Stomach (tissue), 9 donors: ENCODE data around the gene ZNF534. TPM values are rescaled to one million over a fixed set of nuclear protein-coding genes. Genes with fewer than 3 reads are reported as not detected.
"Not testable (repeated sequence)": the region's sequence is repeated elsewhere in the genome, so short reads cannot be mapped to it uniquely, and the experiment has no call there.

ENCODE experiments used
- DNase-seq, 2 donors: peaks; one replicate each; pipeline versions ENCODE4 v3.0.0 to v3.0.0-alpha.2; 2013 to 2019
- H3K27ac ChIP-seq, 5 donors: fragments of 200-600 bp in 4 of 5; sonication (generic) in 4 of 5; one replicate each; pipeline ENCODE4 v1.5.1; 2013 to 2019; ENCODE audit warnings: mild to moderate bottlenecking in 1 of 5, moderate library complexity in 1 of 5
- H3K27me3 ChIP-seq, 3 donors: fragments of 200-600 bp; sonication (generic); one replicate each; pipeline ENCODE4 v1.5.1; 2017 to 2019; ENCODE audit warnings: mixed run types in 1 of 3
- H3K36me3 ChIP-seq, 4 donors: fragments of 200-600 bp; sonication (generic); 1 replicate in 3 of 4; 2 replicates in 1 of 4; pipeline ENCODE4 v1.5.1; 2016 to 2019
- H3K4me1 ChIP-seq, 4 donors: fragments of 200-600 bp; sonication (generic); one replicate each; pipeline ENCODE4 v1.5.1; 2016 to 2019
- H3K4me3 ChIP-seq, 4 donors: fragments of 200-600 bp; sonication (generic) in 3 of 4; one replicate each; pipeline ENCODE4 v1.5.1; 2016 to 2019; ENCODE audit warnings: mild to moderate bottlenecking in 1 of 4
- H3K9me3 ChIP-seq, 4 donors: fragments of 200-600 bp; sonication (generic); one replicate each; pipeline ENCODE4 v1.5.1; 2016 to 2019
- EP300 ChIP-seq: sonication (generic); formaldehyde crosslinking; IDR thresholded peaks from one replicate; pipeline ENCODE4 v1.6.1; 2017; ENCODE audit warnings: antibody characterized with exemption
- POLR2A ChIP-seq, 4 donors: fragments of 450-650 bp; IDR thresholded peaks; one replicate each; pipeline ENCODE4 v1.6.1; 2016; ENCODE audit warnings: antibody characterized with exemption in 4 of 4, control low read depth in 2 of 4, mild to moderate bottlenecking in 1 of 4, moderate library complexity in 1 of 4
- POLR2AphosphoS5 ChIP-seq, 3 donors: sonication (generic); formaldehyde crosslinking; IDR thresholded peaks; one replicate each; pipeline ENCODE4 v1.6.1; 2016; ENCODE audit warnings: antibody characterized with exemption in 3 of 3
- WGBS, 5 donors: extraction: QIAGEN DNeasy Blood & Tissue Kit in 3 of 5; methylation state at CpG; one replicate each; pipeline versions ENCODE4 v1.1.5 to v1.1.7; 2013 to 2018; 5-methylcytosine and 5-hydroxymethylcytosine counted together
- intact Hi-C: fragments of 100-400 bp; cut with DNase I; formaldehyde crosslinking; loops from one replicate; pipeline ENCODE4 v1.15.1; 2023; ENCODE audit warnings: low total_unique reads
- polyA plus RNA-seq, 3 donors: library from polyadenylated mRNA; stranded (reverse); fragments of 200-250 nt; gene quantifications; one replicate each; pipeline ENCODE4 v1.2.3, GENCODE V29; 2013
- small RNA-seq, 4 donors: library from RNA; depleted of rRNA; stranded (forward); fragments of <200 nt; gene quantifications; one replicate each; pipeline ENCODE3, GENCODE V24; 2016
- total RNA-seq, 5 donors: library from RNA; depleted of rRNA; stranded (reverse); fragments of >200 nt; gene quantifications; one replicate each; pipeline versions ENCODE4 v1.1.0 to v1.2.3, GENCODE V29; 2014 to 2016
- TF ChIP-seq, protein P1 (sequence below), 7 experiments: fragments of 450-650 bp in 4 of 7; fragments of 200-600 bp in 3 of 7; sonication (generic) in 3 of 7; IDR thresholded peaks; one replicate each; pipeline ENCODE4 v1.5.1; 2016 to 2019; ENCODE audit warnings: antibody characterized with exemption in 7 of 7, control low read depth in 2 of 7, mild to moderate bottlenecking in 1 of 7
- donor health status: healthy with polysubstance abuse.
- donor health status: Bipolar disorder and iron deficiency.
- donor health status: healthy.

Gene ZNF534
- total and polyA plus RNA-seq, 8 donors, result 0.08 to 0.37 TPM; not detected in 6

DNA sequence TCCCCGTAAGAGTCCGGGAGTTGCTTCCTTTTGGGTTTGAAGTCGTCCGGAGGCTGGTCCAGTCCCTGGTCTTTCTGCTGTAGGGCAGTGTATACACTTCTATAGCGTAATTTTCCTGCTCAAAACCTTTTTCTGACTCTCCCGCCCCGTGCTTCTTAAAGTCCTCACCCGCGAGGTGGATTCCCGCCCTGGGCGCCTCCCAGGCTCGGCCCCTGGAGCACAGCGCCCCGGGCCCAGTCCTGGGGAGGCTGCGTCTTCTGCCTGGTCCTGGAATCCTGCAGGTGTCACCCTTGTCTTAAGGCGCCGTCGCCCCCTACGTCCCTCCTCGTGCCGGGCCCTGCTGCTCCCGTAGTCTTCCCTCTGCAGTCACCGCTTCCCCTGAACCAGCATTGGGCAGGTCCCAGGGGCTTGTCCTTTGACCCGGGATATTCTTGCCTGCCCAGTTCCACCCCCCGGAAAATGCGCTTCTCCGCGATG lies 64.1 kb downstream of the ZNF534 start:
- Histone ChIP-seq H3K27me3 (no peaks in the 10 kb centered on the region), H3K36me3 (peaks cover 0 to 35% (median 2%) of the 10 kb centered on the region in 4 donors), H3K4me1 (peaks cover 0 to 4% (median 0%) of the 10 kb centered on the region in 4 donors), H3K27ac (no peak overlapping the region), H3K9me3 (peaks cover 29 to 98% (median 88%) of the 10 kb centered on the region in 4 donors), H3K4me3 (peak overlapping the region in 3 of 4 donors; percentile 8 to 23 (median 13))
- 10 to 14% (median 13%) methylated on average over 27 to 28 of the region's 28 CpGs for WGBS, 5 donors
- DNase-seq, result peak in 1 of 2 donors; percentile 86
- intact Hi-C loops, result no loop called here
- TF ChIP-seq, protein P1, sequence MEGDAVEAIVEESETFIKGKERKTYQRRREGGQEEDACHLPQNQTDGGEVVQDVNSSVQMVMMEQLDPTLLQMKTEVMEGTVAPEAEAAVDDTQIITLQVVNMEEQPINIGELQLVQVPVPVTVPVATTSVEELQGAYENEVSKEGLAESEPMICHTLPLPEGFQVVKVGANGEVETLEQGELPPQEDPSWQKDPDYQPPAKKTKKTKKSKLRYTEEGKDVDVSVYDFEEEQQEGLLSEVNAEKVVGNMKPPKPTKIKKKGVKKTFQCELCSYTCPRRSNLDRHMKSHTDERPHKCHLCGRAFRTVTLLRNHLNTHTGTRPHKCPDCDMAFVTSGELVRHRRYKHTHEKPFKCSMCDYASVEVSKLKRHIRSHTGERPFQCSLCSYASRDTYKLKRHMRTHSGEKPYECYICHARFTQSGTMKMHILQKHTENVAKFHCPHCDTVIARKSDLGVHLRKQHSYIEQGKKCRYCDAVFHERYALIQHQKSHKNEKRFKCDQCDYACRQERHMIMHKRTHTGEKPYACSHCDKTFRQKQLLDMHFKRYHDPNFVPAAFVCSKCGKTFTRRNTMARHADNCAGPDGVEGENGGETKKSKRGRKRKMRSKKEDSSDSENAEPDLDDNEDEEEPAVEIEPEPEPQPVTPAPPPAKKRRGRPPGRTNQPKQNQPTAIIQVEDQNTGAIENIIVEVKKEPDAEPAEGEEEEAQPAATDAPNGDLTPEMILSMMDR (IDR thresholded peaks at IDR 0.05), result peak in 1 of 7 experiments; percentile 7
- TF ChIP-seq POLR2AphosphoS5 (IDR thresholded peaks at IDR 0.05) (no peak), EP300 (no peak), POLR2A (IDR thresholded peaks at IDR 0.05) (no peak)

DNA sequence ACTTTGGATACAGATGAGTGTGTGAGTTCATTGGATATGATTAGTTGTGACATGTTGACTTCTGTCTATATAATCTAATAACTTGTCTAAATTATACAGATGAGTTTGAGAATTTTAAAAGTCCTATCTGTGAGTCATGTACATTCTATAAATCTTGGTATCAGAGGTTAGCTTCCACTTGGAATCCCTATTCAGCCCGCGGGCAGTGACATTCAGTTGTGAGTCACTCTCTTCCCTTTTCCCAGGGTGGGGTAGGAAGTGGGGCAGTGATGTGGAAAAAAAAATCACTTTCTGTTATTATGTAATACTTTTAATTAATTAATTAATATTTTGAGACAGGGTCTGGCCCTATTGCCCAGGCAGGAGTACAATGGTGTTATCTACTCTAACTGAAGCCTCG lies 65.6 kb downstream of the ZNF534 start:
- Histone ChIP-seq H3K4me1 (peaks cover 0 to 4% (median 0%) of the 10 kb centered on the region in 4 donors), H3K9me3 (peaks cover 36 to 98% (median 80%) of the 10 kb centered on the region in 4 donors), H3K4me3 (no peak overlapping the region), H3K27ac (no peak overlapping the region), H3K36me3 (peaks cover 0 to 35% (median 2%) of the 10 kb centered on the region in 4 donors), H3K27me3 (no peaks in the 10 kb centered on the region)
- intact Hi-C loops, result no loop called here
- DNase-seq, result peak in 1 of 2 donors; percentile 1
- TF ChIP-seq POLR2A (IDR thresholded peaks at IDR 0.05) (no peak), POLR2AphosphoS5 (IDR thresholded peaks at IDR 0.05) (no peak), EP300 (no peak)
- TF ChIP-seq, protein P1 (IDR thresholded peaks at IDR 0.05), result no peak
- WGBS, 5 donors, result 80 to 90% (median 88%) methylated on average over 3 of the region's 3 CpGs

DNA sequence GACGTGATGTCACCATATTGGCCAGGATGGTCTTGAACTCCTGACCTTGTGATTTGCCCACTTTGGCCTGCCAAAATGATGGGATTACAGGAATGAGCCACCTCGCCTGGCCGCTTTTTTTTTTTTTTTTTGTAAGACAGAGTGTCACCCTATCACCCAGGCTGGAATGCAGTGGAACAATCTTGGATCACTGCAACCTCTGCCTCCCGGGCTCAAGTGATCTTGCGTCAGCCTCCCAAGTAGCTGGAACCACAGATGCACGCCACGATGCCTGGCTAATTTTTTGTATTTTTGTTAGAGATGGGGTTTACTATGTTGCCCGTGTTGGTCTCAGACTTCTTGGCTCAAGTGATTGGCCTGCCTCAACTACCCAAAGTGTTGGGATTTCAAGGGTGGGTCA lies 69.6 kb downstream of the ZNF534 start:
- Histone ChIP-seq H3K4me3 (no peak overlapping the region), H3K27me3 (no peaks in the 10 kb centered on the region), H3K4me1 (no peaks in the 10 kb centered on the region), H3K36me3 (peaks cover 0 to 43% (median 15%) of the 10 kb centered on the region in 4 donors), H3K9me3 (peaks cover 22 to 100% (median 74%) of the 10 kb centered on the region in 4 donors), H3K27ac (no peak overlapping the region)
- intact Hi-C loops, result no loop called here
- no peak for DNase-seq
- WGBS, 5 donors, result 89 to 97% (median 94%) methylated on average over 8 of the region's 8 CpGs
- TF ChIP-seq, protein P1 (IDR thresholded peaks at IDR 0.05), result no peak
- TF ChIP-seq POLR2AphosphoS5 (IDR thresholded peaks at IDR 0.05) (no peak), POLR2A (IDR thresholded peaks at IDR 0.05) (no peak), EP300 (no peak)

DNA sequence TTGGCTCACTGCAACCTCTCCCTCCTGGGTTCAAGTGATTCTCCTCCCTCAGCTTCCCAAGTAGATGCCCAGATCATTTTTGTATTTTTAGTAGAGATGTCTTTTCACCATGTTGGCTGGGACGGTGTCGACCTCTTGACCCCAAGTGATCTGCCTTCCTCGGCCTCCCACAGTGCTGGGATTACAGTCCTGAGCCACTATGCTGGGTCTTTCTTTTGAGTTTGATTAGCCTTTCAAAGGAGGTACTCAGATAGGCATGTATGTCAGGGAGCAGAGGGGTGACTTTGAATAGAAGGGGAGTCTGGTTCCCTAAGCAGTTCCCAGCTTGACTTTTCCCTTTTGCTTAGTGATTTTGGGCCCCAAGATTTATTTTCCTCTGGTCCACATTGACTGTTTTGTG lies 71.5 kb downstream of the ZNF534 start:
- 39 to 53% (median 46%) methylated on average over 3 of the region's 3 CpGs for WGBS, 5 donors
- intact Hi-C loops, H3K27me3 ChIP-seq, H3K4me1 ChIP-seq, H3K4me3 ChIP-seq, DNase-seq, H3K27ac ChIP-seq: not testable (repeated sequence)
- Histone ChIP-seq H3K9me3 (peaks cover 15 to 100% (median 66%) of the 10 kb centered on the region in 4 donors), H3K36me3 (peaks cover 0 to 62% (median 20%) of the 10 kb centered on the region in 4 donors)

DNA sequence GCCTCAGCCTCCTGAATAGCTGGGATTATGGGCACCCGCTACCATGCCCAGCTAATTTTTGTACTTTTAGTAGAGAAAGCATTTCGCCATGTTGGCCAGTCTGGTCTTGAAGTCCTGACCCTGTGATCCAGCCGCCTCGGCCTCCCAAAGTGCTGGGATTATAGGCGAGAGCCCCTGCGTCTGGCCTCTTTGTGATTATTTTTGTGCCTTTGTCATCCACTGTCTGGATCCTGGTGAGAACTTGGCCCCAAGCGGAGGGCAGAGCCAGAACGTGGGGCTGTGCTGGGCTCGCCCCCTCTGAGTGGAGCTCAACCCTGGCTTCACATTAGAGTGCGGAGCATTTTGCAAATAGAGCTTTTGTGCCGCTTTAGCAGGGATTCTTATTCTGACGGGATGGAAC lies 72.0 kb downstream of the ZNF534 start:
- Histone ChIP-seq H3K9me3 (peaks cover 15 to 100% (median 67%) of the 10 kb centered on the region in 4 donors), H3K36me3 (peaks cover 0 to 65% (median 23%) of the 10 kb centered on the region in 4 donors)
- 76 to 94% (median 84%) methylated on average over 8 to 12 of the region's 12 CpGs for WGBS, 5 donors
- H3K27me3 ChIP-seq, H3K4me3 ChIP-seq, intact Hi-C loops, H3K4me1 ChIP-seq, H3K27ac ChIP-seq, DNase-seq: not testable (repeated sequence)

Small RNA genes lying within 50 kb of the gene (small RNA-seq; reads per million reads assigned to genes)
- 0 reads per million in 4 donors for gene AC010332.1

Other genes with a start within 250 kb of the ZNF534 start
- gene PPP2R1A, start 239.1 kb upstream of the ZNF534 start, total RNA-seq, result 100 to 1,000 TPM in 4 of 5 donors, 10 to 100 TPM in 1; 73.3 to 272 (median 192) TPM
- 100 to 1,000 TPM in 2 of 3 donors, 10 to 100 TPM in 1; 98.7 to 146 (median 109) TPM for gene PPP2R1A, start 239.1 kb upstream of the ZNF534 start, polyA plus RNA-seq
- 10 to 100 TPM in 3 of 5 donors, 1 to 10 TPM in 2; 1.3 to 19.6 (median 14.2) TPM for gene ZNF766, start 159.6 kb upstream of the ZNF534 start, total RNA-seq
- 1 to 10 TPM; 2.6 to 4.0 (median 3.3) TPM for gene ZNF766, start 159.6 kb upstream of the ZNF534 start, polyA plus RNA-seq
- 10 to 100 TPM in 1 of 5 donors, 1 to 10 TPM in 4; 2.2 to 11.0 (median 8.1) TPM for gene ZNF480, start 132.0 kb upstream of the ZNF534 start, total RNA-seq
- 1 to 10 TPM; 4.0 to 5.2 (median 4.8) TPM for gene ZNF480, start 132.0 kb upstream of the ZNF534 start, polyA plus RNA-seq
- 1 to 10 TPM in 1 of 5 donors, under 1 TPM in 1, not detected in 3; 0.45 to 2.2 TPM for gene ZNF610, start 92.9 kb upstream of the ZNF534 start, total RNA-seq
- gene ZNF610, start 92.9 kb upstream of the ZNF534 start, polyA plus RNA-seq, result 1 to 10 TPM in 2 of 3 donors, under 1 TPM in 1; 0.93 to 2.6 (median 1.4) TPM
- gene ZNF880, start 59.2 kb upstream of the ZNF534 start, total RNA-seq, result 10 to 100 TPM in 3 of 5 donors, 1 to 10 TPM in 2; 4.1 to 44.2 (median 11.6) TPM
- 10 to 100 TPM in 2 of 3 donors, 1 to 10 TPM in 1; 8.4 to 10.4 (median 10.2) TPM for gene ZNF880, start 59.2 kb upstream of the ZNF534 start, polyA plus RNA-seq
- 10 to 100 TPM; 11.7 to 40.8 (median 16.2) TPM for gene ZNF528, start 31.3 kb upstream of the ZNF534 start, total RNA-seq
- 1 to 10 TPM; 3.7 to 9.0 (median 5.7) TPM for gene ZNF528, start 31.3 kb upstream of the ZNF534 start, polyA plus RNA-seq
- gene ZNF578, start 24.4 kb downstream of the ZNF534 start, total RNA-seq, result 1 to 10 TPM in 1 of 5 donors, under 1 TPM in 1, not detected in 3; 0.45 to 4.4 TPM
- gene ZNF578, start 24.4 kb downstream of the ZNF534 start, polyA plus RNA-seq, result under 1 TPM in 2 of 3 donors, not detected in 1; 0.25 to 0.43 TPM
- gene ZNF808, start 98.5 kb downstream of the ZNF534 start, total RNA-seq, result 10 to 100 TPM; 11.7 to 41.5 (median 24.8) TPM
- 1 to 10 TPM in 2 of 3 donors, under 1 TPM in 1; 0.92 to 1.9 (median 1.5) TPM for gene ZNF808, start 98.5 kb downstream of the ZNF534 start, polyA plus RNA-seq
- gene ZNF701, start 141.1 kb downstream of the ZNF534 start, total RNA-seq, result 10 to 100 TPM in 2 of 5 donors, 1 to 10 TPM in 3; 1.2 to 28.1 (median 9.0) TPM
- gene ZNF701, start 141.1 kb downstream of the ZNF534 start, polyA plus RNA-seq, result 1 to 10 TPM; 4.1 to 4.7 (median 4.2) TPM
- 100 to 1,000 TPM in 1 of 5 donors, 10 to 100 TPM in 4; 11.0 to 115 (median 35.8) TPM for gene ZNF83, start 209.2 kb downstream of the ZNF534 start, total RNA-seq
- gene ZNF83, start 209.2 kb downstream of the ZNF534 start, polyA plus RNA-seq, result 10 to 100 TPM; 10.3 to 36.5 (median 19.1) TPM